ENCODE measurements around the gene RNLS. TPM values are rescaled to one million over a fixed set of nuclear protein-coding genes. Genes with fewer than 3 reads are reported as not detected.

RNLS gene
- total RNA-seq, 4 donors from 2014 or later = 7.8 to 37.2 (median 26.2) TPM

DNA sequence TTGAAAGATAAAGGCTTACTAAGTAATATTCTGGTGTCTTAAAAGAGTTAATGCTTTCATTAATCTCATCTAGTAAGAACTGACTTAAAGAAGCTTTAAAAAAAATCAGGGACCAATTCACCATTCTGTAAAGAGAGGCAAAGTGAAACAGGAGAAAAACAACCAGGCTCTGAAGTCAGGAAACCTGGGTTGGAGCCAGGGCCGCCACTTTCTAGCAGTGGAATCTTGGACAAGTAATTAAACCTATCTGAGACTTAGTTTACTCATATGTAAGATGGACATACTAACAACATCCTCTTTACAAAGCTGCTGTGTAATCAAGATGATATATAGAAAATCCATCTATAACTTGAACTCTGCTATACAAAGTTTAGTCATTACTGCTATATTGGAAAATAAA is 154.1 kb downstream of the RNLS start:
- no peaks in the 10 kb centered on the region for H3K9me3 ChIP-seq
- no peaks in the 10 kb centered on the region for H3K36me3 ChIP-seq
- H3K27ac ChIP-seq = no peak overlapping the region
- H3K4me1 ChIP-seq = peaks cover 0 to 9% (median 0%) of the 10 kb centered on the region in 4 donors
- H3K4me3 ChIP-seq = no peak overlapping the region
- WGBS, 2 donors = 85 to 91% methylated on average over 1 of the region's 1 CpG
- TF ChIP-seq EP300 (IDR thresholded peaks at IDR 0.05) (no peak), POLR2A (IDR thresholded peaks at IDR 0.05) (no peak)
- TF ChIP-seq, protein P1, sequence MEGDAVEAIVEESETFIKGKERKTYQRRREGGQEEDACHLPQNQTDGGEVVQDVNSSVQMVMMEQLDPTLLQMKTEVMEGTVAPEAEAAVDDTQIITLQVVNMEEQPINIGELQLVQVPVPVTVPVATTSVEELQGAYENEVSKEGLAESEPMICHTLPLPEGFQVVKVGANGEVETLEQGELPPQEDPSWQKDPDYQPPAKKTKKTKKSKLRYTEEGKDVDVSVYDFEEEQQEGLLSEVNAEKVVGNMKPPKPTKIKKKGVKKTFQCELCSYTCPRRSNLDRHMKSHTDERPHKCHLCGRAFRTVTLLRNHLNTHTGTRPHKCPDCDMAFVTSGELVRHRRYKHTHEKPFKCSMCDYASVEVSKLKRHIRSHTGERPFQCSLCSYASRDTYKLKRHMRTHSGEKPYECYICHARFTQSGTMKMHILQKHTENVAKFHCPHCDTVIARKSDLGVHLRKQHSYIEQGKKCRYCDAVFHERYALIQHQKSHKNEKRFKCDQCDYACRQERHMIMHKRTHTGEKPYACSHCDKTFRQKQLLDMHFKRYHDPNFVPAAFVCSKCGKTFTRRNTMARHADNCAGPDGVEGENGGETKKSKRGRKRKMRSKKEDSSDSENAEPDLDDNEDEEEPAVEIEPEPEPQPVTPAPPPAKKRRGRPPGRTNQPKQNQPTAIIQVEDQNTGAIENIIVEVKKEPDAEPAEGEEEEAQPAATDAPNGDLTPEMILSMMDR (IDR thresholded peaks at IDR 0.05) = no peak
- H3K27me3 ChIP-seq = no peaks in the 10 kb centered on the region
- DNase-seq (ENCODE audit: low spot score in 2 of 2) = no peak

DNA sequence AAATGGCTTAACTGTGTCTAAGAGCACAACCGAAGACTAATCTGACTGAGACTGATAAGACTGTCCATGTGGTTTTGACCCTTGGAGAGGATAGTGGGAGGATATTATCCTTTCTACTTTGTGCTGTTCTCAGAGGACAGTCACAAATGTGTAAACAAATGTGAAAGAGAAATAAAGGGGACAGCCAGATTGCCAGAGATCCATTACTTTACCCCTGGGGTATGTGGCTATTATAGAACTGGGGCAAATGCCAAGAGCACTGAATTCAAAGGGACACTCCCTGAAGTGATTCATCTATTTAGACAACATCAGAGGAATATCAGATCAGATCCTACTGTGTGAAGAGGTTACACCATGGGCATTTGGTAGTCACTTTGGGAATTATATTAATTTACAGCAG is 154.7 kb downstream of the RNLS start:
- H3K4me1 ChIP-seq = peaks cover 0 to 9% (median 0%) of the 10 kb centered on the region in 4 donors
- no peak for DNase-seq (ENCODE audit: low spot score in 2 of 2)
- WGBS, 2 donors = 39 to 44% methylated on average over 1 of the region's 1 CpG
- peak overlapping the region in 1 of 4 donors; percentile 3 for H3K27ac ChIP-seq
- TF ChIP-seq EP300 (IDR thresholded peaks at IDR 0.05) (no peak), POLR2A (IDR thresholded peaks at IDR 0.05) (no peak)
- TF ChIP-seq, protein P1 (IDR thresholded peaks at IDR 0.05) = no peak
- no peaks in the 10 kb centered on the region for H3K9me3 ChIP-seq
- H3K27me3 ChIP-seq = no peaks in the 10 kb centered on the region
- H3K4me3 ChIP-seq = no peak overlapping the region
- no peaks in the 10 kb centered on the region for H3K36me3 ChIP-seq

DNA sequence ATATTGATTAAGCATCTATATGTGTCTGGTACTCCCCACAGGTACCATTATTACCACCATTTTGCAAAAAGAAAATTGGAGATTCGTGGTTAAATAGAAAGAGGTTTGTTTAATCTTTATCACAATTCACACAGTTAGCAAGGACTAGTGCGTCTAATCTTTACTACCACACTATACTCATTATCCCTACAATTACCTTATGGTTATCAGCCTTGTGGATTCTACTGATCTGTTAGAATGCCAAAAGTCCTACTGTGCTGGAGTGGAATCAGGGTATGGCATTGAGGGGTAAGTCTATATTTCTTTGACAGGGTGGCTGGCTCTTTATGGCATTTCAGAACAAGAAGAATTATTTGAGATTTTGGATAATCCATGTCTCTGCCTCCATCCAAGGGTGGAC is 156.1 kb downstream of the RNLS start:
- Histone ChIP-seq H3K36me3 (no peaks in the 10 kb centered on the region), H3K27ac (no peak overlapping the region), H3K4me1 (peaks cover 0 to 9% (median 0%) of the 10 kb centered on the region in 4 donors), H3K27me3 (no peaks in the 10 kb centered on the region), H3K9me3 (no peaks in the 10 kb centered on the region), H3K4me3 (no peak overlapping the region)
- DNase-seq (ENCODE audit: low spot score in 2 of 2) = no peak
- no peak for TF ChIP-seq EP300 (IDR thresholded peaks at IDR 0.05)
- TF ChIP-seq POLR2A (IDR thresholded peaks at IDR 0.05) = no peak
- TF ChIP-seq, protein P1 (IDR thresholded peaks at IDR 0.05) = no peak
- WGBS, 2 donors = 88 to 92% methylated on average over 2 of the region's 2 CpGs

DNA sequence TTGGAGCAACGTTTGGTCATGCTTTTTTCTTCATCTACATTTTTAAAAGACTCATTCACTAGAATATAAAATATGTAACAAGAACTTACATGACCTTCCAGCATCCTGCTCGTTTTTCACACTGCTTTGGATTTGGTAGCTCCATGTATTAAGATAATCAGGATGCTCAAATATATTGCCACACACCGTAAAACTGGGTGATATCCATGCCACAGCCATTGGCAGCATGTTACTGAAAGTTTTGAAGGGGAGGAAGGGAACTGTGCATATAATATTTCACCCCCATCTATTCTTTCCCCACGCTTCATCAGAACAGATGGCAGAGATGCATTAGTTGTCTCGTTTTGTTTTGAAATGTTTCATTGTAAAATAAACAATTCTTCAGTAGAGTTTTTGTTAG is 158.2 kb downstream of the RNLS start:
- Histone ChIP-seq H3K36me3 (no peaks in the 10 kb centered on the region), H3K27ac (no peak overlapping the region), H3K4me1 (peaks cover 0 to 9% (median 0%) of the 10 kb centered on the region in 4 donors), H3K4me3 (no peak overlapping the region), H3K9me3 (no peaks in the 10 kb centered on the region), H3K27me3 (no peaks in the 10 kb centered on the region)
- DNase-seq (ENCODE audit: low spot score in 2 of 2) = no peak
- 56 to 58% methylated on average over 5 of the region's 5 CpGs for WGBS, 2 donors
- TF ChIP-seq EP300 (IDR thresholded peaks at IDR 0.05) (no peak), POLR2A (IDR thresholded peaks at IDR 0.05) (no peak)
- TF ChIP-seq, protein P1 (IDR thresholded peaks at IDR 0.05) = no peak

DNA sequence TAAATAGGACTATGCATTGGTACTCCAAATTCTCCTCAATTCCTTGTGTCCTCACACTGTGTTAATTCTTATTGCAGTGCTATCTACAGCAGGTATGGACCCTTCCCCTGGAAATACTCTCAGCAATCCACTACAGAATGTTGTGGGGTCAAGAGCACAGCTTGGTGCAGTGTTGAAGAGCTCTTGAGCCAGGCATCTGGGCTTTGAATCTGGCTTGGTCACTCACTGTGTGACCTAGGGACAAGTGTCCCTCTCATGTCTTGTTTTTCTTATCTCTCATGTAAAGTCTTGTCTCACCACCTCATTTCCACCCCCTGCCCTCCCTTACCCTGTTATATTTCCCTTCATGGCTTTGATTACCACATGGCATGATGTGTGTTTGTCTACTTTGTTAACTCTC is 159.4 kb downstream of the RNLS start:
- no peak for DNase-seq (ENCODE audit: low spot score in 2 of 2)
- Histone ChIP-seq H3K27ac (no peak overlapping the region), H3K4me1 (peaks cover 0 to 6% (median 0%) of the 10 kb centered on the region in 4 donors), H3K36me3 (no peaks in the 10 kb centered on the region), H3K9me3 (no peaks in the 10 kb centered on the region), H3K4me3 (no peak overlapping the region), H3K27me3 (no peaks in the 10 kb centered on the region)
- TF ChIP-seq POLR2A (IDR thresholded peaks at IDR 0.05) (no peak), EP300 (IDR thresholded peaks at IDR 0.05) (no peak)
- TF ChIP-seq, protein P1 (IDR thresholded peaks at IDR 0.05) = no peak

All from tibial nerve (tissue), 4 donors.